Measurements from ENCODE around the gene ZNF770. TPM values are rescaled to one million over a fixed set of nuclear protein-coding genes. Genes with fewer than 3 reads are reported as not detected.
A peak's percentile ranks its signal among the peaks of the same experiment; 100 is the strongest.

The ZNF770 gene
- total and polyA plus RNA-seq, 2 donors (not counting 3 experiments of a cell fraction or from before 2014, with no cell fraction given) = 6.4 to 30.3 TPM

- peak overlapping the region; percentile 97 for H3K4me2 ChIP-seq (ENCODE audit: insufficient read depth, low read length)
- H3K27me3 ChIP-seq (ENCODE audit: control insufficient read depth in 2 of 2, insufficient read depth in 2 of 2, low read length in 2 of 2) = no peaks in the 10 kb centered on the region
- peak overlapping the region; percentile 90 for H3K27ac ChIP-seq (ENCODE audit: insufficient read depth, low read depth, low read length)
- intact Hi-C loops (cut with micrococcal nuclease) = loop anchor here (5.0 kb wide), 1 partner anchor 320 kb away; no protein-coding TSS in a partner anchor
- dilution Hi-C loops (cut with MboI; ENCODE audit: extremely low pct_ligation_motif_present, low sequenced_read_pairs) = no loop called here
- FAIRE-seq = no peak
- peak; percentile 30 for DNase-seq (ENCODE audit: low read depth, low spot score)
- peak overlapping the region; percentile 70 to 95 (median 85) for H3K4me3 ChIP-seq (replicated peaks in 1 of 3; ENCODE audit: insufficient read depth in 1 of 3, low read depth in 1 of 3, low read length in 3 of 3)
- H4K20me1 ChIP-seq (replicated peaks; ENCODE audit: control insufficient read depth, extremely low read depth, insufficient read depth, low read length) = no peaks in the 10 kb centered on the region
- H2AFZ ChIP-seq (ENCODE audit: low read depth, low read length) = no peak overlapping the region
- POLR2A ChIA-PET = interaction anchor here (3.3 kb wide), 1 partner anchor 17 kb away, joined by 30 read pairs; the partner anchor contains the start of gene AQR
- CTCF ChIA-PET = interaction anchor here (4.2 kb wide), 1 partner anchor 16 kb away, joined by 82 read pairs; the partner anchor contains the start of gene AQR
- H3K36me3 ChIP-seq (ENCODE audit: control insufficient read depth in 2 of 2, extremely low read depth in 1 of 2, insufficient read depth in 2 of 2, low read length in 2 of 2) = peaks cover 2 to 5% of the 10 kb centered on the region in 2 experiments
- TF ChIP-seq MYC (IDR thresholded peaks at IDR 0.05; ENCODE audit: low read depth, low read length) = no peak
- TF ChIP-seq JUN (IDR thresholded peaks at IDR 0.05; ENCODE audit: borderline replicate concordance, insufficient read depth, insufficient read length, low read depth) = no peak
- TF ChIP-seq, protein P1, sequence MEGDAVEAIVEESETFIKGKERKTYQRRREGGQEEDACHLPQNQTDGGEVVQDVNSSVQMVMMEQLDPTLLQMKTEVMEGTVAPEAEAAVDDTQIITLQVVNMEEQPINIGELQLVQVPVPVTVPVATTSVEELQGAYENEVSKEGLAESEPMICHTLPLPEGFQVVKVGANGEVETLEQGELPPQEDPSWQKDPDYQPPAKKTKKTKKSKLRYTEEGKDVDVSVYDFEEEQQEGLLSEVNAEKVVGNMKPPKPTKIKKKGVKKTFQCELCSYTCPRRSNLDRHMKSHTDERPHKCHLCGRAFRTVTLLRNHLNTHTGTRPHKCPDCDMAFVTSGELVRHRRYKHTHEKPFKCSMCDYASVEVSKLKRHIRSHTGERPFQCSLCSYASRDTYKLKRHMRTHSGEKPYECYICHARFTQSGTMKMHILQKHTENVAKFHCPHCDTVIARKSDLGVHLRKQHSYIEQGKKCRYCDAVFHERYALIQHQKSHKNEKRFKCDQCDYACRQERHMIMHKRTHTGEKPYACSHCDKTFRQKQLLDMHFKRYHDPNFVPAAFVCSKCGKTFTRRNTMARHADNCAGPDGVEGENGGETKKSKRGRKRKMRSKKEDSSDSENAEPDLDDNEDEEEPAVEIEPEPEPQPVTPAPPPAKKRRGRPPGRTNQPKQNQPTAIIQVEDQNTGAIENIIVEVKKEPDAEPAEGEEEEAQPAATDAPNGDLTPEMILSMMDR (IDR thresholded peaks at IDR 0.05; ENCODE audit: extremely low read depth in 1 of 2, insufficient read depth in 1 of 2, low read depth in 1 of 2, low read length in 2 of 2) = no peak
- no peak for TF ChIP-seq POLR2AphosphoS5 (IDR thresholded peaks at IDR 0.05; ENCODE audit: insufficient read depth, low read depth, low read length)
- no peaks in the 10 kb centered on the region for H3K9me3 ChIP-seq (replicated peaks; ENCODE audit: control insufficient read depth, insufficient read depth, low read length)
- H3K9ac ChIP-seq (replicated peaks; ENCODE audit: extremely low read depth, insufficient read depth, low read length) = peak overlapping the region; percentile 99
- BruUV-seq (replicated peaks) = no TSS peak
- H3K9me1 ChIP-seq (replicated peaks; ENCODE audit: control insufficient read depth, extremely low read depth, insufficient read depth, low read length) = no peaks in the 10 kb centered on the region
- peaks cover 32% of the 10 kb centered on the region for H3K4me1 ChIP-seq (ENCODE audit: control insufficient read depth, extremely low read depth, insufficient read depth, low read length)
- H3K79me2 ChIP-seq (ENCODE audit: control insufficient read depth, insufficient read depth, low read length) = peaks cover 48% of the 10 kb centered on the region
These were observed 1.2 kb downstream of the ZNF770 start for GRCh38 chr15:34986771-34987480.
